HG03139 (cell line): Measurements from ENCODE around the gene C14orf119.

Experiments used
- ATAC-seq: cut with Tn5 transposase; IDR thresholded peaks from one replicate; pipeline ENCODE4 v1.9.1; 2021; ENCODE audit not compliant: unreplicated experiment

The C14orf119 gene

GRCh38 chr14:23124337-23124954 lies 29.1 kb downstream of the C14orf119 start:
- ATAC-seq = no peak

GRCh38 chr14:23125011-23125410 lies 29.7 kb downstream of the C14orf119 start:
- ATAC-seq = no peak

- ATAC-seq = no peak
Measured at GRCh38 chr14:23125933-23126524, 30.7 kb downstream of the C14orf119 start.

- no peak for ATAC-seq
Measured at GRCh38 chr14:23126548-23127278, 31.4 kb downstream of the C14orf119 start.

- ATAC-seq = no peak
Measured at GRCh38 chr14:23127861-23128260, 32.6 kb downstream of the C14orf119 start.

GRCh38 chr14:23128969-23129758 lies 33.9 kb downstream of the C14orf119 start:
- no peak for ATAC-seq

- ATAC-seq = no peak
Measured at GRCh38 chr14:23129759-23130316, 34.5 kb downstream of the C14orf119 start.

- no peak for ATAC-seq
Measured at GRCh38 chr14:23130871-23131270, 35.6 kb downstream of the C14orf119 start.

- ATAC-seq = no peak
Measured at GRCh38 chr14:23131482-23131881, 36.2 kb downstream of the C14orf119 start.

GRCh38 chr14:23132970-23133369 lies 37.7 kb downstream of the C14orf119 start:
- ATAC-seq = no peak

- ATAC-seq = no peak
Measured at GRCh38 chr14:23136566-23137133, 41.3 kb downstream of the C14orf119 start.

GRCh38 chr14:23137192-23137812 lies 42.0 kb downstream of the C14orf119 start:
- no peak for ATAC-seq

GRCh38 chr14:23137813-23138535 lies 42.7 kb downstream of the C14orf119 start:
- no peak for ATAC-seq

- no peak for ATAC-seq
Measured at GRCh38 chr14:23139874-23140273, 44.6 kb downstream of the C14orf119 start.

- ATAC-seq = no peak
Measured at GRCh38 chr14:23140371-23140770, 45.1 kb downstream of the C14orf119 start.

- ATAC-seq = no peak
Measured at GRCh38 chr14:23141706-23142444, 46.6 kb downstream of the C14orf119 start.

GRCh38 chr14:23142826-23143225 lies 47.5 kb downstream of the C14orf119 start:
- no peak for ATAC-seq

- ATAC-seq = no peak
Measured at GRCh38 chr14:23143911-23144310, 48.6 kb downstream of the C14orf119 start.

GRCh38 chr14:23145794-23146350 lies 50.6 kb downstream of the C14orf119 start:
- ATAC-seq = no peak
